ENCODE data around the gene BAZ2B. TPM values are rescaled to one million over a fixed set of nuclear protein-coding genes. Genes with fewer than 3 reads are reported as not detected.

BAZ2B gene
- total RNA-seq, 2 donors from 2014 or later: 40.2 to 47.1 TPM

- Histone ChIP-seq H3K4me1 (no peaks in the 10 kb centered on the region), H3K27me3 (no peaks in the 10 kb centered on the region), H3K36me3 (peaks cover 8% of the 10 kb centered on the region), H3K9me3 (no peaks in the 10 kb centered on the region), H3K27ac (no peak overlapping the region), H3K4me3 (no peak overlapping the region)
- TF ChIP-seq, protein P1, sequence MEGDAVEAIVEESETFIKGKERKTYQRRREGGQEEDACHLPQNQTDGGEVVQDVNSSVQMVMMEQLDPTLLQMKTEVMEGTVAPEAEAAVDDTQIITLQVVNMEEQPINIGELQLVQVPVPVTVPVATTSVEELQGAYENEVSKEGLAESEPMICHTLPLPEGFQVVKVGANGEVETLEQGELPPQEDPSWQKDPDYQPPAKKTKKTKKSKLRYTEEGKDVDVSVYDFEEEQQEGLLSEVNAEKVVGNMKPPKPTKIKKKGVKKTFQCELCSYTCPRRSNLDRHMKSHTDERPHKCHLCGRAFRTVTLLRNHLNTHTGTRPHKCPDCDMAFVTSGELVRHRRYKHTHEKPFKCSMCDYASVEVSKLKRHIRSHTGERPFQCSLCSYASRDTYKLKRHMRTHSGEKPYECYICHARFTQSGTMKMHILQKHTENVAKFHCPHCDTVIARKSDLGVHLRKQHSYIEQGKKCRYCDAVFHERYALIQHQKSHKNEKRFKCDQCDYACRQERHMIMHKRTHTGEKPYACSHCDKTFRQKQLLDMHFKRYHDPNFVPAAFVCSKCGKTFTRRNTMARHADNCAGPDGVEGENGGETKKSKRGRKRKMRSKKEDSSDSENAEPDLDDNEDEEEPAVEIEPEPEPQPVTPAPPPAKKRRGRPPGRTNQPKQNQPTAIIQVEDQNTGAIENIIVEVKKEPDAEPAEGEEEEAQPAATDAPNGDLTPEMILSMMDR (IDR thresholded peaks at IDR 0.05): no peak
- DNase-seq (ENCODE audit: low spot score): no peak
Observed at GRCh38 chr2:159275111-159275510, 341.2 kb downstream of the BAZ2B start.

- no peak for DNase-seq (ENCODE audit: low spot score)
- no peaks in the 10 kb centered on the region for H3K4me1 ChIP-seq
- no peak overlapping the region for H3K27ac ChIP-seq
- no peaks in the 10 kb centered on the region for H3K27me3 ChIP-seq
- H3K36me3 ChIP-seq: peaks cover 8% of the 10 kb centered on the region
- no peak overlapping the region for H3K4me3 ChIP-seq
- TF ChIP-seq, protein P1 (IDR thresholded peaks at IDR 0.05): no peak
- no peaks in the 10 kb centered on the region for H3K9me3 ChIP-seq
Observed at GRCh38 chr2:159272156-159272555, 344.2 kb downstream of the BAZ2B start.

- Histone ChIP-seq H3K9me3 (no peaks in the 10 kb centered on the region), H3K27me3 (no peaks in the 10 kb centered on the region), H3K4me3 (no peak overlapping the region), H3K36me3 (peaks cover 8% of the 10 kb centered on the region), H3K27ac (no peak overlapping the region), H3K4me1 (no peaks in the 10 kb centered on the region)
- TF ChIP-seq, protein P1 (IDR thresholded peaks at IDR 0.05): no peak
- DNase-seq (ENCODE audit: low spot score): no peak
Observed at GRCh38 chr2:159270744-159271379, 345.5 kb downstream of the BAZ2B start.

Other genes with a start within 250 kb of the BAZ2B start
- gene MARCHF7, start 96.0 kb upstream of the BAZ2B start, total RNA-seq: 10 to 100 TPM; 70.6 to 79.5 TPM
- gene CD302, start 181.7 kb upstream of the BAZ2B start, total RNA-seq: 10 to 100 TPM; 27.3 to 28.7 TPM